ENCODE results near the gene MAPKAPK2. TPM values are rescaled to one million over a fixed set of nuclear protein-coding genes. Genes with fewer than 3 reads are reported as not detected.

The MAPKAPK2 gene
- total and polyA plus RNA-seq, 2 experiments from 2014 or later: 12.8 to 39.4 TPM

GRCh38 chr1:206737729-206738201, 53.1 kb downstream of the MAPKAPK2 start:
- no peak overlapping the region for H3K4me2 ChIP-seq
- no peaks in the 10 kb centered on the region for H4K20me1 ChIP-seq (ENCODE audit: insufficient read depth, poor library complexity, severe bottlenecking)
- no peaks in the 10 kb centered on the region for H3K36me3 ChIP-seq (replicated peaks; ENCODE audit: insufficient read depth, low read depth)
- H2AFZ ChIP-seq: no peak overlapping the region
- no peaks in the 10 kb centered on the region for H3K9me3 ChIP-seq (ENCODE audit: low read depth)
- no peak overlapping the region for H3K27ac ChIP-seq
- H3K79me2 ChIP-seq: no peaks in the 10 kb centered on the region
- TF ChIP-seq CTCF (IDR thresholded peaks at IDR 0.05; ENCODE audit: poor library complexity): no peak
- TF ChIP-seq EZH2 (IDR thresholded peaks at IDR 0.05; ENCODE audit: borderline replicate concordance): no peak
- no peak for TF ChIP-seq EZH2phosphoT487 (IDR thresholded peaks at IDR 0.05; ENCODE audit: low read depth, severe bottlenecking, unreplicated experiment)
- no peak for DNase-seq (ENCODE audit: low spot score)
- no peaks in the 10 kb centered on the region for H3K4me1 ChIP-seq (ENCODE audit: insufficient read depth)
- no peaks in the 10 kb centered on the region for H3K27me3 ChIP-seq
- H3K9me2 ChIP-seq (replicated peaks; ENCODE audit: insufficient read depth): no peaks in the 10 kb centered on the region
- no peak overlapping the region for H3K4me3 ChIP-seq
- WGBS (ENCODE audit: low lambda C conversion rate, missing lambda C conversion rate): 85% methylated on average over 3 of the region's 3 CpGs

DNA sequence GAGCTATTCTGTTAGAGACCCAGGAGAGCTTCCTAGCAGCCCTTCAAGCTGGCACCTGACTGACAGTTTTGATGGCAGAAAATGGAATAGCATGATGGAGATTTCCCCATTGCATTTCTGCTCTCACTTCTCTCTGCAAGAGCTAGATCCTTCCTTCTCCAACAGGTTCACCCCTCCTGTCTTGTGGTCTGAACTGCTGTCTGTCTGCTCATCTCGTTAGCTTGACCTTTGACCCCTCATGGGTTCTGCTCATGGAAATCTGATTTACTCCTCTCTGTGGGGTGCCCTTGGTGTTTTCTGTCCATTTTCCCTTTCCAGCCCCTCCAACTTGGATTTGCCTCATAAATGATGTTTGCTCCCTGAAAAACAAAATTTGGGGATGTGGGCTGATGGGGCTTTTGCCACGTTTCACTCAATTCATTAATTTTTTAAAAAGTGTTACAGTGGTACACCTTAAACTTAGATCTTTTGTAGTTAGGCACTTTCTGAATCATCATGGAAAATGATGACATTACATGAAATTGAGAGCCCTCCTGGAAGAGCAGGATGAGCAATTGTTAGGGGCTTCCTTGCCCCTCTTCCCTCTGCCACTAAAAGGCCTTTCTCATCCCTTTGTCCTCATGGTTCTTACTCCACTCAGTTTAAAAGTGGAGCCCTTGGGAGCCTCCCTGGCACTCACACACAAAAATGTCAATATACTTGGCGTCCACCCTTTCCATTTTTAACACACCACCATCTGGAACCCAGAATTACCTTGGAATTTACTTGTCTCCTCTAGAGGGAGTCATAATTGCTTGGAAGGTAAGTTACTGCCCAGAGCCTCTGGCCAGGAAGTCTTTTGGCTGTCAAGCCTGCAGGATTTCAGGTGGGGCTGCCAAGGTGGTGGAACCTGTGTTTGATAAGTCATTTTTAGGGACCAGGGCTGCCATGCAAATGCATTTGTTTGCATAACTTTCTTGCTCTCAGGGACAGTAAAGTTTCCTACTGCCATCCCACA, 54.0 kb downstream of the MAPKAPK2 start:
- no peak overlapping the region for H3K4me3 ChIP-seq
- no peak overlapping the region for H3K4me2 ChIP-seq
- H3K27ac ChIP-seq: no peak overlapping the region
- no peaks in the 10 kb centered on the region for H3K9me3 ChIP-seq (ENCODE audit: low read depth)
- H2AFZ ChIP-seq: no peak overlapping the region
- DNase-seq (ENCODE audit: low spot score): no peak
- H3K27me3 ChIP-seq: no peaks in the 10 kb centered on the region
- TF ChIP-seq CTCF (IDR thresholded peaks at IDR 0.05; ENCODE audit: poor library complexity) (peak; percentile 32), EZH2phosphoT487 (IDR thresholded peaks at IDR 0.05; ENCODE audit: low read depth, severe bottlenecking, unreplicated experiment) (no peak), EZH2 (IDR thresholded peaks at IDR 0.05; ENCODE audit: borderline replicate concordance) (no peak)
- WGBS (ENCODE audit: low lambda C conversion rate, missing lambda C conversion rate): 59% methylated on average over 3 of the region's 3 CpGs
- no peaks in the 10 kb centered on the region for H4K20me1 ChIP-seq (ENCODE audit: insufficient read depth, poor library complexity, severe bottlenecking)
- H3K36me3 ChIP-seq (replicated peaks; ENCODE audit: insufficient read depth, low read depth): no peaks in the 10 kb centered on the region
- no peaks in the 10 kb centered on the region for H3K9me2 ChIP-seq (replicated peaks; ENCODE audit: insufficient read depth)
- no peaks in the 10 kb centered on the region for H3K79me2 ChIP-seq
- no peaks in the 10 kb centered on the region for H3K4me1 ChIP-seq (ENCODE audit: insufficient read depth)

DNA sequence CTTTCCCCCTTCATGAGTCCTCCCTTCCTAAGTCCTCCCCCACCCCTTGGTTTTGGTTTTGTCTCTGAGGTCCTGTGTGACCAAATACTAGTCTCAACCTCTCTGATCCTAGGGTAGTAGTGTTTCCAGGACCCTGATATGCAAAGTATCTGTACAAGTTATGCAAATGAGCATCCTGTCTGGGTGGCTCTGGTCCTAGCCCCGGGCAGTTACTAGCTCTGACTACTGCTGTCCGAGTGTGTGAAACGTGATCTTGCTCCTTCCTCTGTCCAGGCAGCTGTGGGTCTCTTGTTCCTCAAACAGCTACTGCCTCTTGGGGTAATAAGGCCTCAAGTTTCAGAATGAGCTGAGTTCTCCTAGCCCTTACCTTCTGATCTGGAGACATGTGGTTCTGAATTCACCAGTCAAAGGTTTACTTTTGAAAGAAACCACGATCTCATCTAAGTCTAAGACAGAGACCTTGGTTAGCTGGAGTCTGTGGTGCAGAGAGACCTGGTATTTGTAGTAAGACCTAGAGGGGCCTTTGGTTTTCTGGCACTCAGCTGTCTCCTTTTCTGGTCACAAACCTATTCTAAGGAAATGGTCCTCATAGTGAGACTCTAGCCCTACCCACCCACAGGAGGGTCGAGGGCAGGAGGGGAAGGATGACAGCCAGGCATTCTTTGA, 54.8 kb downstream of the MAPKAPK2 start:
- no peaks in the 10 kb centered on the region for H3K4me1 ChIP-seq (ENCODE audit: insufficient read depth)
- no peak overlapping the region for H3K4me3 ChIP-seq
- no peaks in the 10 kb centered on the region for H3K27me3 ChIP-seq
- no peak for TF ChIP-seq EZH2phosphoT487 (IDR thresholded peaks at IDR 0.05; ENCODE audit: low read depth, severe bottlenecking, unreplicated experiment)
- no peak for TF ChIP-seq EZH2 (IDR thresholded peaks at IDR 0.05; ENCODE audit: borderline replicate concordance)
- TF ChIP-seq CTCF (IDR thresholded peaks at IDR 0.05; ENCODE audit: poor library complexity): no peak
- 50% methylated on average over 5 of the region's 5 CpGs for WGBS (ENCODE audit: low lambda C conversion rate, missing lambda C conversion rate)
- H3K27ac ChIP-seq: no peak overlapping the region
- DNase-seq (ENCODE audit: low spot score): no peak
- no peak overlapping the region for H2AFZ ChIP-seq
- H4K20me1 ChIP-seq (ENCODE audit: insufficient read depth, poor library complexity, severe bottlenecking): no peaks in the 10 kb centered on the region
- H3K36me3 ChIP-seq (replicated peaks; ENCODE audit: insufficient read depth, low read depth): no peaks in the 10 kb centered on the region
- no peaks in the 10 kb centered on the region for H3K9me3 ChIP-seq (ENCODE audit: low read depth)
- no peak overlapping the region for H3K4me2 ChIP-seq
- no peaks in the 10 kb centered on the region for H3K9me2 ChIP-seq (replicated peaks; ENCODE audit: insufficient read depth)
- no peaks in the 10 kb centered on the region for H3K79me2 ChIP-seq

All from hepatocyte (in vitro differentiated cells).